PFSK-1 (cell line): ENCODE measurements around the gene WFIKKN1.

Source experiments
- FOXP2 ChIP-seq: optimal IDR thresholded peaks from 2 replicates; pipeline ENCODE3; 2011; ENCODE audit warnings: borderline replicate concordance, control low read depth, inconsistent platforms; ENCODE audit not compliant: insufficient read depth; ENCODE audit errors: extremely low read length, extremely low read depth
- POLR2AphosphoS5 ChIP-seq: IDR thresholded peaks from 2 replicates; pipeline ENCODE4 v1.6.1; 2012; ENCODE audit warnings: low read depth, mild to moderate bottlenecking, control low read depth, low read length, moderate library complexity
- REST ChIP-seq, 2 experiments: IDR thresholded peaks; 2 replicates each; pipeline versions ENCODE4 v1.6.1 to v1.8.0; 2011 to 2012; ENCODE audit warnings: low read depth in 2 of 2, low read length in 2 of 2, control low read depth in 1 of 2, inconsistent platforms in 1 of 2, mild to moderate bottlenecking in 1 of 2, moderate library complexity in 1 of 2; ENCODE audit not compliant: insufficient read depth in 1 of 2
- SIN3A ChIP-seq: IDR thresholded peaks from 2 replicates; pipeline ENCODE4 v1.6.1; 2012; ENCODE audit warnings: mild to moderate bottlenecking, low read length, moderate library complexity, borderline replicate concordance; ENCODE audit not compliant: insufficient read depth
- TAF1 ChIP-seq: IDR thresholded peaks from 2 replicates; pipeline ENCODE4 v1.6.1; 2012; ENCODE audit warnings: low read length, control low read depth, borderline replicate concordance; ENCODE audit not compliant: insufficient read depth

Gene WFIKKN1

GRCh38 chr16:667780-668518 lies 37.2 kb downstream of the WFIKKN1 start, which contains the start of gene RHOT2:
RHOT2 (plus strand) TSS chr16:668132; CDS start chr16:668200, 68 bp downstream.
- TF ChIP-seq REST (IDR thresholded peaks at IDR 0.05; ENCODE audit: insufficient read depth in 1 of 2, low read depth in 2 of 2, low read length in 2 of 2) (peak; percentile 35 to 49; a peak in 2 of 4 replicates), TAF1 (peak; percentile 82; the same call in 1 of the 2 replicates), POLR2AphosphoS5 (peak; percentile 84), FOXP2 (no peak), SIN3A (peak; percentile 59; the same call in 1 of the 2 replicates)

- TF ChIP-seq POLR2AphosphoS5 (no peak), FOXP2 (no peak), TAF1 (no peak), SIN3A (no peak), REST (IDR thresholded peaks at IDR 0.05; ENCODE audit: insufficient read depth in 1 of 2, low read depth in 2 of 2, low read length in 2 of 2) (no peak)
Observed at GRCh38 chr16:668519-669171, 37.9 kb downstream of the WFIKKN1 start.

GRCh38 chr16:669666-670065 lies 38.9 kb downstream of the WFIKKN1 start:
- TF ChIP-seq REST (IDR thresholded peaks at IDR 0.05; ENCODE audit: insufficient read depth in 1 of 2, low read depth in 2 of 2, low read length in 2 of 2) (no peak), FOXP2 (no peak), POLR2AphosphoS5 (no peak), SIN3A (no peak), TAF1 (no peak)

- no peak for TF ChIP-seq SIN3A
- no peak for TF ChIP-seq POLR2AphosphoS5
- no peak for TF ChIP-seq TAF1
- TF ChIP-seq REST (IDR thresholded peaks at IDR 0.05; ENCODE audit: insufficient read depth in 1 of 2, low read depth in 2 of 2, low read length in 2 of 2) = no peak
- TF ChIP-seq FOXP2 = no peak
Observed at GRCh38 chr16:670485-671352, 39.9 kb downstream of the WFIKKN1 start.
